Left forelimb (tissue), 1 donor: Measurements from ENCODE around the gene SUMO3.

Experiments used
- DNase-seq: peaks from one replicate; pipeline ENCODE4 v3.0.0-alpha.2; 2018; ENCODE audit warnings: low spot score

The SUMO3 gene

GRCh38 chr21:44828362-44829056 lies 10.6 kb upstream of the SUMO3 start:
- DNase-seq, result no peak

GRCh38 chr21:44823179-44823660 lies 5.4 kb upstream of the SUMO3 start:
- no peak for DNase-seq

- DNase-seq, result no peak
Measured at GRCh38 chr21:44822484-44823178, 4.8 kb upstream of the SUMO3 start.

GRCh38 chr21:44820851-44821250 lies 3.0 kb upstream of the SUMO3 start:
- DNase-seq, result no peak

GRCh38 chr21:44819283-44820243 lies 1.7 kb upstream of the SUMO3 start:
- DNase-seq, result no peak

- DNase-seq, result no peak
Measured at GRCh38 chr21:44818640-44819011, 764 bp upstream of the SUMO3 start.

GRCh38 chr21:44817506-44817880 lies 369 bp downstream of the SUMO3 start:
- DNase-seq, result peak; percentile 93

GRCh38 chr21:44816761-44817505 lies 929 bp downstream of the SUMO3 start:
- DNase-seq, result no peak

GRCh38 chr21:44815852-44816628 lies 1.8 kb downstream of the SUMO3 start:
- no peak for DNase-seq

GRCh38 chr21:44815225-44815624 lies 2.6 kb downstream of the SUMO3 start:
- no peak for DNase-seq

- DNase-seq, result no peak
Measured at GRCh38 chr21:44814498-44815023, 3.3 kb downstream of the SUMO3 start.

GRCh38 chr21:44813727-44814126 lies 4.1 kb downstream of the SUMO3 start:
- DNase-seq, result no peak

GRCh38 chr21:44813149-44813548 lies 4.7 kb downstream of the SUMO3 start:
- DNase-seq, result no peak

- no peak for DNase-seq
Measured at GRCh38 chr21:44812640-44813039, 5.2 kb downstream of the SUMO3 start.

GRCh38 chr21:44810779-44811178 lies 7.1 kb downstream of the SUMO3 start:
- no peak for DNase-seq

GRCh38 chr21:44805859-44806258 lies 12.0 kb downstream of the SUMO3 start:
- no peak for DNase-seq

- DNase-seq, result no peak
Measured at GRCh38 chr21:44805226-44805625, 12.6 kb downstream of the SUMO3 start.

GRCh38 chr21:44804762-44805161 lies 13.1 kb downstream of the SUMO3 start:
- DNase-seq, result no peak

- no peak for DNase-seq
Measured at GRCh38 chr21:44803651-44804050, 14.2 kb downstream of the SUMO3 start.

GRCh38 chr21:44802396-44803153 lies 15.3 kb downstream of the SUMO3 start:
- no peak for DNase-seq
